Uterus (tissue), 2 donors: ENCODE data around the gene NLK.

ENCODE experiments used
- POLR2A ChIP-seq, 2 donors: fragments of 450-650 bp; IDR thresholded peaks; one replicate each; pipeline ENCODE4 v1.6.1; 2016; ENCODE audit warnings: antibody characterized with exemption in 2 of 2, mild to moderate bottlenecking in 1 of 2, moderate library complexity in 1 of 2
- TF ChIP-seq, protein P1 (sequence below), 4 experiments: fragments of 200-600 bp in 2 of 4; fragments of 450-650 bp in 2 of 4; sonication (generic) in 2 of 4; IDR thresholded peaks; one replicate each; pipeline ENCODE4 v1.5.1; 2016 to 2019; ENCODE audit warnings: antibody characterized with exemption in 4 of 4, mild to moderate bottlenecking in 2 of 4, moderate library complexity in 1 of 4

DNA sequence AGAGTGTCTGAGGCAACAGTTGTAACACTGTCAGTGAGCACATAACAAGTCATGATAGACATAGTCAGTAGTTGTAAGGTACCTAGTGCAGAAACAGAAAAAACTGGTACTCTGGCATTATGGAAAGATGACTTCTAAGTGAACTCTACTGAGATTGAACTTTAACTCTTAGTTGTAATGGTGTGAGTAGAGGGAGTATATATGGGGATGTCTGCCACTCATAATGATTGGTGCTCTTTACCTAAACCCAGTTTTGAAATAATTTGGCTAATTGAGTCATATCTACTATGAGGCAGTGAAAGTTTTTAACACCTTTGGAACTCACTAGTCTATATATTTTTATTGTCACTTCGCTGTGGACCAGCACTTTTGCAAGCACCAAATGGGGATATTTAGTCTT lies 6.6 kb downstream of the NLK start:
- TF ChIP-seq, protein P1, sequence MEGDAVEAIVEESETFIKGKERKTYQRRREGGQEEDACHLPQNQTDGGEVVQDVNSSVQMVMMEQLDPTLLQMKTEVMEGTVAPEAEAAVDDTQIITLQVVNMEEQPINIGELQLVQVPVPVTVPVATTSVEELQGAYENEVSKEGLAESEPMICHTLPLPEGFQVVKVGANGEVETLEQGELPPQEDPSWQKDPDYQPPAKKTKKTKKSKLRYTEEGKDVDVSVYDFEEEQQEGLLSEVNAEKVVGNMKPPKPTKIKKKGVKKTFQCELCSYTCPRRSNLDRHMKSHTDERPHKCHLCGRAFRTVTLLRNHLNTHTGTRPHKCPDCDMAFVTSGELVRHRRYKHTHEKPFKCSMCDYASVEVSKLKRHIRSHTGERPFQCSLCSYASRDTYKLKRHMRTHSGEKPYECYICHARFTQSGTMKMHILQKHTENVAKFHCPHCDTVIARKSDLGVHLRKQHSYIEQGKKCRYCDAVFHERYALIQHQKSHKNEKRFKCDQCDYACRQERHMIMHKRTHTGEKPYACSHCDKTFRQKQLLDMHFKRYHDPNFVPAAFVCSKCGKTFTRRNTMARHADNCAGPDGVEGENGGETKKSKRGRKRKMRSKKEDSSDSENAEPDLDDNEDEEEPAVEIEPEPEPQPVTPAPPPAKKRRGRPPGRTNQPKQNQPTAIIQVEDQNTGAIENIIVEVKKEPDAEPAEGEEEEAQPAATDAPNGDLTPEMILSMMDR (IDR thresholded peaks at IDR 0.05) = no peak
- TF ChIP-seq POLR2A (IDR thresholded peaks at IDR 0.05) = no peak
